ENCODE results near the gene GPX7. TPM values are rescaled to one million over a fixed set of nuclear protein-coding genes. Genes with fewer than 3 reads are reported as not detected.

GPX7 gene
- total RNA-seq, 2 experiments from 2014 or later: 21.5 TPM

GRCh38 chr1:52567943-52568342 lies 34.2 kb upstream of the GPX7 start:
- H3K4me3 Mint-ChIP-seq: no peak overlapping the region
- no peak overlapping the region for H3K27ac Mint-ChIP-seq
- DNase-seq (no peak), ATAC-seq (peak; percentile 53)
- TF ChIP-seq CTCF (IDR thresholded peaks at IDR 0.05): no peak
- no peaks in the 10 kb centered on the region for H3K27me3 Mint-ChIP-seq
- no peaks in the 10 kb centered on the region for H3K9me3 Mint-ChIP-seq
- intact Hi-C loops (cut with micrococcal nuclease): no loop called here
- peaks cover 14% of the 10 kb centered on the region for H3K4me1 Mint-ChIP-seq (ENCODE audit: low read depth)
- no peaks in the 10 kb centered on the region for H3K36me3 Mint-ChIP-seq (ENCODE audit: low read depth)
- ChIA-PET CTCF (interaction anchor here (0.7 to 1.1 kb wide), 6 partner anchors 12 to 675 kb away, joined by 3 to 5 read pairs (median 4); no protein-coding TSS in a partner anchor), POLR2A (interaction anchor here (0.8 to 1.2 kb wide), 5 partner anchors 9 to 164 kb away, joined by 3 to 7 read pairs (median 3); no protein-coding TSS in a partner anchor)

- CTCF ChIA-PET: no interaction called here
- H3K4me3 Mint-ChIP-seq: no peak overlapping the region
These were observed 32.5 kb upstream of the GPX7 start for GRCh38 chr1:52569449-52570210.

GRCh38 chr1:52571783-52572182 lies 30.4 kb upstream of the GPX7 start:
- ATAC-seq (peak; percentile 52), DNase-seq (peak; percentile 30)
- no peaks in the 10 kb centered on the region for H3K27me3 Mint-ChIP-seq
- ChIA-PET POLR2A (no interaction called here), CTCF (no interaction called here)
- no peaks in the 10 kb centered on the region for H3K9me3 Mint-ChIP-seq
- intact Hi-C loops (cut with micrococcal nuclease): no loop called here
- no peak overlapping the region for H3K27ac Mint-ChIP-seq
- H3K36me3 Mint-ChIP-seq (ENCODE audit: low read depth): no peaks in the 10 kb centered on the region
- TF ChIP-seq CTCF (IDR thresholded peaks at IDR 0.05): no peak
- no peak overlapping the region for H3K4me3 Mint-ChIP-seq
- H3K4me1 Mint-ChIP-seq (ENCODE audit: low read depth): peaks cover 19% of the 10 kb centered on the region

More at GRCh38 chr1:52569449-52570210, 32.5 kb upstream of the GPX7 start:
- Mint-ChIP-seq H3K27ac (no peak overlapping the region), H3K36me3 (ENCODE audit: low read depth) (no peaks in the 10 kb centered on the region), H3K9me3 (no peaks in the 10 kb centered on the region), H3K4me1 (ENCODE audit: low read depth) (peaks cover 17% of the 10 kb centered on the region), H3K27me3 (no peaks in the 10 kb centered on the region)
- POLR2A ChIA-PET: interaction anchor here (1.0 kb wide), 1 partner anchor 87 kb away, joined by 3 read pairs; no protein-coding TSS in a partner anchor
- DNase-seq: no peak
- intact Hi-C loops (cut with micrococcal nuclease): no loop called here
- ATAC-seq: no peak
- no peak for TF ChIP-seq CTCF (IDR thresholded peaks at IDR 0.05)

- POLR2A ChIA-PET: no interaction called here
- CTCF ChIA-PET: no interaction called here
- no peak overlapping the region for H3K4me3 Mint-ChIP-seq
- H3K27ac Mint-ChIP-seq: no peak overlapping the region
- intact Hi-C loops (cut with micrococcal nuclease): no loop called here
- DNase-seq: no peak
- no peak for ATAC-seq
- no peaks in the 10 kb centered on the region for H3K9me3 Mint-ChIP-seq
- no peaks in the 10 kb centered on the region for H3K36me3 Mint-ChIP-seq (ENCODE audit: low read depth)
- no peaks in the 10 kb centered on the region for H3K27me3 Mint-ChIP-seq
- H3K4me1 Mint-ChIP-seq (ENCODE audit: low read depth): peaks cover 19% of the 10 kb centered on the region
- TF ChIP-seq CTCF (IDR thresholded peaks at IDR 0.05): no peak
These were observed 29.8 kb upstream of the GPX7 start for GRCh38 chr1:52572387-52572786.

GRCh38 chr1:52574594-52574993 lies 27.6 kb upstream of the GPX7 start:
- H3K9me3 Mint-ChIP-seq: no peaks in the 10 kb centered on the region
- ChIA-PET POLR2A (interaction anchor here (0.6 kb wide), 1 partner anchor 24 kb away, joined by 3 read pairs; no protein-coding TSS in a partner anchor), CTCF (interaction anchor here (1.0 kb wide), 1 partner anchor 112 kb away, joined by 3 read pairs; no protein-coding TSS in a partner anchor)
- peak; percentile 49 for ATAC-seq
- no peak overlapping the region for H3K27ac Mint-ChIP-seq
- TF ChIP-seq CTCF (IDR thresholded peaks at IDR 0.05): no peak
- no peak for DNase-seq
- H3K4me3 Mint-ChIP-seq: no peak overlapping the region
- H3K4me1 Mint-ChIP-seq (ENCODE audit: low read depth): peaks cover 12% of the 10 kb centered on the region
- intact Hi-C loops (cut with micrococcal nuclease): no loop called here
- H3K27me3 Mint-ChIP-seq: no peaks in the 10 kb centered on the region
- no peaks in the 10 kb centered on the region for H3K36me3 Mint-ChIP-seq (ENCODE audit: low read depth)
